HUES64 (cell line): ENCODE results near the gene IST1.

Experiments
- H3K27ac ChIP-seq: 2 replicates; pipeline ENCODE4 v1.7.0; 2013; ENCODE audit warnings: low read depth, low read length, inconsistent platforms
- H3K27me3 ChIP-seq: 2 replicates; pipeline ENCODE4 v1.6.1; 2013; ENCODE audit warnings: mild to moderate bottlenecking, low read length; ENCODE audit not compliant: insufficient read depth
- H3K36me3 ChIP-seq: 2 replicates; pipeline ENCODE4 v1.6.1; 2013; ENCODE audit warnings: mild to moderate bottlenecking, low read length; ENCODE audit not compliant: insufficient read depth
- H3K4me1 ChIP-seq: 2 replicates; pipeline ENCODE4 v1.6.1; 2013; ENCODE audit warnings: mild to moderate bottlenecking, low read length, moderate library complexity; ENCODE audit not compliant: insufficient read depth
- H3K4me3 ChIP-seq: 2 replicates; pipeline ENCODE4 v1.5.1; 2013; ENCODE audit warnings: mild to moderate bottlenecking, low read length, moderate library complexity
- H3K9ac ChIP-seq: 2 replicates; pipeline ENCODE4 v1.6.1; 2013; ENCODE audit warnings: mild to moderate bottlenecking, low read depth, low read length
- H3K9me3 ChIP-seq: 2 replicates; pipeline ENCODE4 v1.6.1; 2013; ENCODE audit warnings: low read depth, low read length; ENCODE audit not compliant: insufficient read depth
- WGBS: fragments of 150-250, 120-280 bp; methylation state at CpG from one replicate; pipeline ENCODE4 v1.1.7; 2013; ENCODE audit warnings: missing lambda C conversion rate; 5-methylcytosine and 5-hydroxymethylcytosine counted together

The IST1 gene

DNA sequence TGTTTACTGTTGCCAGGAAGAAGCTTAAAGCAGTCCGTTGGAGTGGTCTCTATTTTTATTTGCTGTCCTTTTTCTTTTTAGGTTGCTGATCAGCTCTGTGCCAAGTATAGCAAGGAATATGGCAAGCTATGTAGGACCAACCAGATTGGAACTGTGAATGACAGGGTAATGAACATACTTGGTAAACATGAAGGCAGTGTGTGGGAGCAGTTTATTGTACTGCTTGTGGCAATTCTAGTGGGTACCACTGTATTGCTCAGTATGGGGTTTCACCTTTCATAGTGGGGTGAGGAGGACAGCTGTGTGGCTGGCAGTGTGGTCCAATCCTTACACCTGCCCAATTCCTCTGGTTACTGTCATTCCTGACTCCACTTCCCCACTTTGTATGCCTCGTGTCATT, 25.3 kb downstream of the IST1 start:
- H3K9ac ChIP-seq, result no peak overlapping the region
- H3K27me3 ChIP-seq, result no peaks in the 10 kb centered on the region
- H3K4me3 ChIP-seq, result no peak overlapping the region
- 88% methylated on average over 2 of the region's 2 CpGs for WGBS
- no peaks in the 10 kb centered on the region for H3K4me1 ChIP-seq
- H3K36me3 ChIP-seq, result peaks cover 99% of the 10 kb centered on the region
- H3K9me3 ChIP-seq, result 0 out of 2 replicates have a peak, but pooled peaks cover 3% of the 10 kb centered on the region
- H3K27ac ChIP-seq, result no peak overlapping the region

DNA sequence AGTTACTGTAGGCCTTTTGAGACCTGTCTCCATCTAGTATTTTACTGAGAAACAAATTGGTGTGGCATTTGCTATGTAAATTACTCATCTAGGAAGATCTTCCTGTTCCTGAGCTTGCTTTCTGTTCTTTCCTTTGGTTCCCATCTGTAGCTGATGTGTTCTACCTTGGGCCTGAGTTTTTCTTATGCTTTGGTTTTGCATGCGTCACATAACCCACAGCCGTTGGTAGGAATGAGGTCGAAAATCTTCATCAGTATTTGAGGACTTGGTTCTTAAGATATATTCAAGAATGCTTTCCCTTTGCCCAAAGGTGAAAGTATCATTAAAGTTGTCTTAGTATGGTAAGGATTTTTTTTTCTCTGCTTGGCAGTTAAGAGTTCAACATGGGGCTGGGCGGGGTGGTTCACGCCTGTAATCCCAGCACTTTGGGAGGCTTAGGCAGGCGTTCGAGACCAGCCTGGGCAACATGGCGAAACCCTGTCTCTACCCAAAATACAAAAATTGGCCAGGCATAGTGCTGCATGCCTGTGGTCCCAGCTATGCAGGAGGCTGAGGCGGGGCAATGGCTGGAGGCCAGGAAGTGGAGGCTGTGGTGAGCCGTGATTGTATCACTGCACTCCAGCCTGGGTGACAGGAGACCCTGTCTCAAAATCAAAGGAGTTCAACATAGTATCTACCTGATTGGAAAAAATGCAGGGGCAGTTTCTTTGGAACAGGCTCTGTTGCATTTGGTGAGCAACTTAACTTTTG, 28.8 kb downstream of the IST1 start:
- peaks cover 99% of the 10 kb centered on the region for H3K36me3 ChIP-seq

DNA sequence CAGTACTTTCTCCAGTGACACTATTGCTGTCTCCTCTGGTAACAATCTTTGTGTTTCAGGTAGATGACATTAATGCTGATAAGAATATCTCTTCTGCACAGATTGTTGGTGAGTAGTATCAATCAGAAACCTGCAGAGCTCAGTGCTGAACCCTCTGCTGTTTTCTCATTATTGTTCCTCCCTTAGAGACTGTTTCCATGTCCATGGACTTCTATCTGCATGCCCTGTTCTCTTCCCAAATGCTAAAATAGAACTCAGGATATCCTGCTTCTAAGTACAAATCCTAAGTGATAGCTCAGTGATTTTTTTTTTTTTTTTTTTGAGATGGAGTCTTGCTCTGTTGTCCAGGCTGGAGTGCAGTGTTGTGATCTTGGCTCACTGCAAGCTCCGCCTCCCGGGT, 29.4 kb downstream of the IST1 start:
- H3K27ac ChIP-seq, result no peak overlapping the region
- no peak overlapping the region for H3K4me3 ChIP-seq
- no peaks in the 10 kb centered on the region for H3K9me3 ChIP-seq
- peaks cover 99% of the 10 kb centered on the region for H3K36me3 ChIP-seq
- H3K27me3 ChIP-seq, result no peaks in the 10 kb centered on the region
- H3K9ac ChIP-seq, result no peak overlapping the region
- WGBS, result no CpG with 5 or more reads among the region's 2 CpGs
- no peaks in the 10 kb centered on the region for H3K4me1 ChIP-seq

More for the DNA sequence above, 28.8 kb downstream of the IST1 start:
- no peaks in the 10 kb centered on the region for H3K27me3 ChIP-seq
- H3K27ac ChIP-seq, result no peak overlapping the region
- 96% methylated on average over 10 of the region's 10 CpGs for WGBS
- H3K4me1 ChIP-seq, result no peaks in the 10 kb centered on the region
- H3K9ac ChIP-seq, result no peak overlapping the region
- H3K4me3 ChIP-seq, result no peak overlapping the region
- H3K9me3 ChIP-seq, result no peaks in the 10 kb centered on the region

DNA sequence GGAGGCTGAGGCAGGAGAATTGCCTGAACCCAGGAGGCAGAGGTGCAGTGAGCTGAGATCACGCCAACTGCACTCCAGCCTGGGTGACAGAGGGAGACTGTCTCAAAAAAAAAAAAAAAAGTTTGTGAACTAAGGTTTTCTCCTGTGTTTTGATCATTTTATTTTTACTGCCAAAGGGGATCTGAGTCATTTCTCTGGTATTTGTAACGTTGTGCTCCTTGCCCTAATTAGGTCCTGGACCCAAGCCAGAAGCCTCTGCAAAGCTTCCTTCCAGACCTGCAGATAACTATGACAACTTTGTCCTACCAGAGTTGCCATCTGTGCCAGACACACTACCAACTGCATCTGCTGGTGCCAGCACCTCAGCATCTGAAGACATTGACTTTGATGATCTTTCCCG, 32.1 kb downstream of the IST1 start:
- Histone ChIP-seq H3K27ac (no peak overlapping the region), H3K9me3 (no peaks in the 10 kb centered on the region), H3K9ac (no peak overlapping the region), H3K36me3 (peaks cover 94% of the 10 kb centered on the region), H3K4me3 (no peak overlapping the region), H3K4me1 (no peaks in the 10 kb centered on the region), H3K27me3 (no peaks in the 10 kb centered on the region)
- 90% methylated on average over 3 of the region's 3 CpGs for WGBS

DNA sequence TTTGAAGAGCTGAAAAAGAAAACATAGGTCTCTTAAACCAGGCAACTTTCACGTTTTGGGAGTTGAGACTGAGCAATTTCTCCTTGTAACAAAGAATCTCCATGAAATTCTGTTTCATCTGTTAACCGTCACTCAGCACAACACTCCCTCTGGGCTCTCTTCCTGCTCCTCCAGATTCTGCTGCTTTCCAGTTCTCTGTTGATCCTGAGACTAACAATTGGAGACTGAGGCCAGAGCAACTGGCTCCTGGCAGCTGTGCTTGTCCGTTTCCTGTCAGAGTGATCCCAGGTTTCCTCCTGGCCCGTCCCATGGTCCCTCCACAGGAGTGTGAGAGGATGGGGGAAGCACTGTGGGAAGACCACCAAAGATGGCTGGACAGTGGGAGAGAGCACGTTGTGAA, 32.5 kb downstream of the IST1 start:
- Histone ChIP-seq H3K9ac (no peak overlapping the region), H3K9me3 (no peaks in the 10 kb centered on the region), H3K4me3 (no peak overlapping the region), H3K36me3 (peaks cover 90% of the 10 kb centered on the region), H3K27me3 (no peaks in the 10 kb centered on the region), H3K4me1 (no peaks in the 10 kb centered on the region), H3K27ac (no peak overlapping the region)
- WGBS, result 89% methylated on average over 5 of the region's 5 CpGs

DNA sequence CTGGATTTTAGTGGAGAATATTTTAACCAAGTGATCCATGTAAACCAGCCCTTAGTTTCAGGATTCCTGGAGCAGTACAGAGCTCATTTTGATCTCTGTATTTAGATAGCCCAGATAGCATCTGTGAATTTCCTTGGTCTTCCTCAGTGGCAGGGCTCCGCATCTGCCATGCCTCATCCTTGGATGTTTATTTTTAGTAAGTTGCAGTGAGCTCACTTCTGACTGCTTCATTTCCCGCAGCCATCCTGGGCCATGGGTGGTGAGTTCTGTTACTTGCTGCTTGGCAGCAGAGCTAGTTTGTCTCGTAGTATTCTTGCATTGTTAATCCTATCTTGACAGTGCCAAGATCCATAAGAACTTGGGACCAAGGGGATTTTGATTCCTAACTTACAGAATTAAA, 33.7 kb downstream of the IST1 start:
- Histone ChIP-seq H3K27me3 (no peaks in the 10 kb centered on the region), H3K9ac (no peak overlapping the region), H3K4me3 (no peak overlapping the region), H3K27ac (no peak overlapping the region), H3K4me1 (no peaks in the 10 kb centered on the region; the same call in 1 of the 2 replicates), H3K9me3 (no peaks in the 10 kb centered on the region), H3K36me3 (peaks cover 90% of the 10 kb centered on the region)
- 81% methylated on average over 3 of the region's 3 CpGs for WGBS

DNA sequence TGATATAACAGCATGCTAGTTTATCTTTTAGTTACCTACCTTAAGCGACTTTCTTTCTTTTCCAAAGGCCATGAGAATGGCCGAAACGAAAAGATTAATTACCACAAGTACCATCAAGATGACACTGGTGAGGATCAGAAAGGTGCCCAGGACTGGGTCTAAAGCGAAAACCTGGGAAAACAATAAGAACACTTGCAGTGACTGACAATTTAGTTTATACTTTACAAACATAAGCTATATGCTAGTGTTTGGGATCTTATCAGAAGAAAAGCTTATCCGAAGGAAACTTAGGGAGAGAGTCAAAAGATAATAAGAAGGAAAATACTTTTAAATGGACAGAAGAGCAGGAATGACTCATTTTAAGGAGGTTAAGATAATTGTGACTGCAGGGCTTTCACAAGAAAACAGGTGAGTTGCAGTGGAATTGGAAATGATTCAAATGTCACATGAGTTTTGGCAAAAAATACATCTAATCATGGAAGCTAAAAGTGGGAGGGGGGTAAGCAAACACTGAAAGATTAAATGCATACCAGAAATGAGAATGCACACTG, 34.8 kb downstream of the IST1 start:
- WGBS, result 94% methylated on average over 5 of the region's 5 CpGs
- no peaks in the 10 kb centered on the region; the same call in 1 of the 2 replicates for H3K4me1 ChIP-seq
- peaks cover 88% of the 10 kb centered on the region for H3K36me3 ChIP-seq
- H3K9me3 ChIP-seq, result no peaks in the 10 kb centered on the region
- H3K27me3 ChIP-seq, result no peaks in the 10 kb centered on the region
- H3K9ac ChIP-seq, result no peak overlapping the region
- H3K27ac ChIP-seq, result no peak overlapping the region
- no peak overlapping the region for H3K4me3 ChIP-seq

DNA sequence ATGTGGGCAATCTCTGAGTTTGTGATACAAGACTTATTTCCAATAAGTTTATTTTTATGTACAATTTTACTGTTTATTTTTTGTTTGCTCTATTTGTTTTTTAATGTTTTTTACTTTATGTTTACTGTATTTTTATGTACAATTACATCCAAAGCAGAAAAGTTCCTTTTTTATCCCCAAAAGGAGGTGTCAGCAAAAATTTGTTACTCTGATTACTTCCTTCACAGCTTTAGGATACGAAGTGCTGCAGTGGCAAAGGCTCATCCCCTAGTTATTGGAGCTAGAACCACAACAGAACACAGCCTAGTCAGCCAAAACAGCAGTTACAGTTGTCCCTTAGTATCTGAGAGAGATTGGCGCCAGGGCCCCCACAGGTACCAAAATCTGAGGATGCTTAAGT, 35.7 kb downstream of the IST1 start:
- peaks cover 81% of the 10 kb centered on the region for H3K36me3 ChIP-seq
- no peaks in the 10 kb centered on the region for H3K27me3 ChIP-seq
- no peak overlapping the region for H3K9ac ChIP-seq
- H3K4me1 ChIP-seq, result no peaks in the 10 kb centered on the region; the same call in 1 of the 2 replicates
- H3K9me3 ChIP-seq, result no peaks in the 10 kb centered on the region
- no peak overlapping the region for H3K27ac ChIP-seq
- H3K4me3 ChIP-seq, result no peak overlapping the region
- 93% methylated on average over 2 of the region's 2 CpGs for WGBS

DNA sequence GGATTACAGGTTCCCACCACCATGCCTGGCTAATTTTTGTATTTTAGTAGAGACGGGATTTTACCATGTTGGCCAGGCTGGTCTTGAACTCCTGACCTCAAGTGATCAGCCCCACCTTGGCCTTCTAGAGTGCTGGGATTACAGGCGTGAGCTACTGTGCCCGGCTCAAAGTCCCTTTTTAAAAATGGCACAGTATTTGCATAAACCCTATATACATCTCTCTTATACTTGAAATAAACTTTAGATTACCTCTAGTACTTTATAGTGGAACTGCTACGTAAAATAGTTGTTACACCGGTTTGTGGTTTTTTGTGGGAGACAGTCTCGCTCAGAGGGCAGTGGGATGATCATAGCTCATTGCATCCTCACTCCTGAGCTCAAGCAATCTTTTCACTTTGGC, 36.3 kb downstream of the IST1 start:
- WGBS, result 98% methylated on average over 6 of the region's 6 CpGs

DNA sequence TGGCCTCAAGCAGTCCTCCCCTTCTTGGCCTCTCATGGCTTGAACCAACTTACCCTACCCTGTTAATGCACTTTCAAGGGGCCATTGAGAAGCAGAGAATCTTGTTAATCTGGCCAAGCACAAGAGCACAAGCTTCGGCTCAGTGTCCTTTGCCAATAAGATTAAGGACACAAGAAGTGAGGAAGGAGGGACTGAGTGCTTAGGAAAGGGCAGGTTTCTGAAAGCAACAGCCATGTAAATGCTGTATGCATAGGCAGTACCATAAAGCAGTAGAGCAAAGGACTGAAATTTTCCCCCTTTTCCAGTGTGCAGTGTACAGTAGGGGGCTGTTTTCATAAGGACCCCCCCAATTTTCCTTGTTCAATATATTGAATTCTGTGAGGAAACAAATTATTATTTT, 37.7 kb downstream of the IST1 start:
- 90% methylated on average over 1 of the region's 1 CpG for WGBS
- Histone ChIP-seq H3K4me1 (no peaks in the 10 kb centered on the region; the same call in 1 of the 2 replicates), H3K9ac (no peak overlapping the region), H3K4me3 (no peak overlapping the region), H3K27ac (no peak overlapping the region), H3K36me3 (peaks cover 61% of the 10 kb centered on the region), H3K27me3 (no peaks in the 10 kb centered on the region), H3K9me3 (no peaks in the 10 kb centered on the region)

More for the DNA sequence above, 36.3 kb downstream of the IST1 start:
- Histone ChIP-seq H3K9ac (no peak overlapping the region), H3K9me3 (no peaks in the 10 kb centered on the region), H3K27me3 (no peaks in the 10 kb centered on the region), H3K4me3 (no peak overlapping the region), H3K36me3 (peaks cover 75% of the 10 kb centered on the region), H3K4me1 (no peaks in the 10 kb centered on the region; the same call in 1 of the 2 replicates), H3K27ac (no peak overlapping the region)

DNA sequence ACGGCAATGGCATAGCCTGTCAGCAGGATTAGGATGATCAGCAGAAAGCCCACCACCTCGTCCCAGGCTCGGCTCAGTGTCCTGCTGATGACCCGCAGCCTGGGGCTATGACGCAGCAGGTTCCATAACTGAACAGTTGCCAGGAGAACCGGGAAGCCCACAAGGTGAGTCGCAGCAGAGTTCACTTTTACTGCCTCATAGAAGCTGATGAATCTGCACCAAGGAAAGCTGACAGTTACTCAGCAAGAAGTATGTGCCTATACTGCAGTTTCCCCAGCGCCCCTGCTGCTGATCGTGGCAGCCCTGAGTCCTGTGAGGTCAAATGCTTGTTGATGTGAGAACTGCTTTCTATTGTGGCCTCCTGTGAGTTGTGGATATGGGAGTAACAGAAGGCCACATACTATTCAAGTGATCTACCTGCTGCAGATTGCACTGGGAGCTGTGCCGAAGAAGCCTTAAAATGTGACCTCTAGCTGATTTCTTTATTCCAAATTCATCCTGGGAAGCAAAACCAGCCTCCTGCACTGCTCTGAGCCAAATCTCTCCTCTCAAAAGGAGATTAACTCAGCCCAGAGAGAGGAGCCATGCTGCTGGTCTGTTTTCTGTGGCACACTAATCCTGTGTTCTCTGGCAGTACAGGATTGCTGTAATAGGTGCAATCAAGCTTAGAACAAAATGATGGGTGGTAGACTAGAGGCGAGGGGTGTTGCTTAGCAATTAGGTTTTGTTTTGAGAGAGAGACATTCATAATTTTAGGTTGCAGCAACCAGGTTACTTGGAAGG, 38.8 kb downstream of the IST1 start:
- Histone ChIP-seq H3K36me3 (peaks cover 50% of the 10 kb centered on the region), H3K27me3 (no peaks in the 10 kb centered on the region), H3K4me1 (no peaks in the 10 kb centered on the region; the same call in 1 of the 2 replicates), H3K9me3 (no peaks in the 10 kb centered on the region), H3K4me3 (no peak overlapping the region), H3K9ac (no peak overlapping the region), H3K27ac (no peak overlapping the region)
- WGBS, result 91% methylated on average over 11 of the region's 11 CpGs
